ENCODE results near the gene HOMER3.

Gene HOMER3

DNA sequence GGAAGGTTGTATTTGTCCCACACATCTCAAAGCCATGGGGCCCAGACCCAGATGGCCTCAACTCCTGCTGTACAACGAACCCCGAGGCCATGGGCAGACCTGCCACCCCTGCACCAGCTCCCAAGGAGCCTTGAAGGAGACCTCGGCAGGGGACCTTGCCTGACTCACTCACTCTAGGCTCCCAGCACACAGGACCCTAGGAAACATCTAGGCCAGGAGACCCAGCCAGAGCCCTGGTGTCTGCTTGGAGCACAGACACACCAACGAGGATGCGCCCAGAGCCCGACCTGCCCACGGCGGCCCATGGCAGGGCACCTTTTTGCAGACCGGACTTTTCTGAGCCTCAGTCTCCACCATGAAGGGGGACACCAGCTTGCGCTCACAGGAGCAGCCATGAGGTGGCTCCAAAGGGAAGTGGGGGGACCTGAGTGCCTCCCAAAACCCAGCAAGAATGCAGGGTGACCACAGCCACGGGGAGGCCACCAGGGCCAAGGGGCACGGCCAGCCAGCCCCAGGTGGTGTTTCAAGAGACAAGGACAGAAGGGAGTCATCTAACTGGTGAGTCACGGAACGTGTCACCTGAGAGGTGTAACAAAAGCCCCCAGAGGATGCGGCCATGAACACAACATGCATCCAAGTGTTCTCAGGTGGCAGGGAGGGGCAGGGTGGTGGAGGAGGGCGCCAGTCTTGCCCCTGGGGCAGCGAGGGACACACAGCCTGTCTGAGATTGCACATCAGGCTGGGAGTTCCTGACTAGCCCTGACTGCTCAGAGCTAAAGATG is 40.1 kb downstream of the HOMER3 start:
- DNase-seq = no peak

DNA sequence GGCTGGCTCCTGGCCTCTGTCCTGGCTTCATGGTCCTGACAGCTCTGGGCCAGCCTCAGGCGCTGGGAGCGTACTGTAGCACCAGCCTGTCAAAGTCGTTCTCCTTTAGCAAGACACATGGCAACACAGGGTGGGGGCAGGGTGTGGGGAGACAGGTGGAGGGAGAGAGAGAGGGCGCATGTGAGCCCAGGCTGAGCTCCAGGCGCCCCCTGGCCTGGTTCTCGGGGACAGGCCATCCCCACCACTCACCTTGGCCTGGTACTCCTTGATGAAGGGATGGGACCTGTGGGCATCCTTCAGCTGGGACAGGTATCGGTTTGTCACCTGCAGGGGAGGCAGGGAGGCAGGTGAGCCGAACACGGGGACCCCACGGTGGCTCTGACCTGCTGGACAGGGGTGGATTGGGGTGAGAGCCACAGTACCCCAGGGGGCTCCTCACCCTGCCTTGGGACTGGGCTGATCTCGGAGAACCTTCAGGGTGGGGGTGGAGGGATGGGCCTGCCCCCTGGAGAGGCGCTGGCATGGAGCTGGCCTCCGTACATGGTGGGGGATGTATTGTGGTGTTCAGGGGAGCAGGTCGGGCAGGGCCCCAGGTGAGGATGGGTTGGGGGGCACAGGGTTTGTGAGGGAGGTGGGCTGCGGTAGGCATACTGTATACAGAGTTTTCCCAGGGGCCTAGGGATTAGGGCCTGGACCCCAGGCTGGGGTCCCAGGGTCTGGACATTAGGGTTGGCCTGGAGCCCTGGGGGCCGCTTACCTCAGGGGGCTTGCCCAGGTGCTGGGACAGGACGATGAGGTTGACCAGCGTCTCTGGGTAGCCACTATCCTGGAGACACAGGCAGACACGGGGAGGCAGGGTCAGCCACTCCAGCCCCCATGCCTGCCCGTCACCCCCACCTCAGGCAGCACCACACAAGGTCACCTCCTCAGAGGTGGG is 41.1 kb downstream of the HOMER3 start:
- no peak for DNase-seq

DNA sequence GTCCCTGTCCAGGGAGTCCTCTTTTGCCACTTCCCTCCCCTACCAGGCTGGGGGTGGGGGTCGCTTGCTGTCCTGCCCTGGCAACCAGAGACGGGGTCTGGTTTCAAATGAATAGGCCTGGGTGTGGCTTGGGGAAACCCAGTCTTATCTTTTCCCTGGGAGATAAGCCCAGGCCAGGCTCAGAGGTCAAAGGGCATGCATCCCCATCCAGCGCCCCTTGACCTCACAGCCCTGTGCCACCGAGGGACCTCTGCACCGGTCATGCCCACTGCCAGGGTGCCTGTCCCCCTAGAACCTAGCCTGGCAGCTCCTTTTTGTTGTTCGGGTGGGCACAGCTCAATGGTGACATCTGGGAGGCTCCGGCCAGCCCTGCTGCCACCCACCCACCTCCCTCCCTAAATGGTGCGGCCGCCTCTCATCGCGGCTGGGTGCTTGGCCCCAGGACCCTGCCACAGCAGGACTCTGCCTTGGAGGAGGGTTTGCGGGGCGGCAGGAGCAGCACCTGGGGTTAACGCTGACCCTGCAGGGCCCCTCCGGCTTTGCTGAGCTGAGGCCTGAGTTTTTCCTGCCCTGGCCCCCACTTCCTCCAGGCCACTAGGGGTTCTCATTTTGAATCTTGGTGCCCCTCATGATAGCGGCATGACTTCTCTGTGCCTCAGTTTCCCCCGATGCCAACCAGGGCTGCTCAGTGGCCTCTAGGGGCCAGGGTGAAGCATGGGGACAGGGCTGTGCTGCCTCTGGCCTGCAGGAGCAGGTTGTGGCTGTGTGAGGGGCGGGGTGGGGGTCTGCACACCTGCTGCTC is 42.2 kb downstream of the HOMER3 start:
- DNase-seq = no peak

DNA sequence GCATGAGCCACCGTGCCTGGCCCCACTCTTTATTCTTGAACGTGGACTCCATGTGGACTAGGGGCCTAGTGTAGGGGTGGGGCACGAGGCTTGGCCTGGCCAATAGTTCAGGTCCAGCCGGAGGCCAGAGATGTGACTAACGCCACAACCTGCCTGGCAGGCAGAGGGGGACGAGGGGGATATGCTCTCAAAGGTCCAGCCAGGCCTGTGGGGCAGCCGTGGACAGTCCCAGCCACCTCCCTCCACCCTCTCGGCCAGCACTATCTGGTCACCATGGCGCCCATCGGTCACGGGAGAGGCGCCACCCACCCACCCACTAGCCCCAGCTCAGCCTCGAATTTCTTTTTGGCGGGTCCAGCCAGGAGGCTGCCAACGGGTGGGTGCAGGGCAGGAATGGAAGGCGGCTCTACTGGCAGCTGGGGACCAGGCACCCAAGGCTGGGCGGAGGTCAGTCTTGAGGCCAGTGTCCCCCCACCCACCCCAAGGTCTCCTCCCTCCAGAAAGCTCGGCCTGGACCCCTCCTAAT is 42.9 kb downstream of the HOMER3 start:
- DNase-seq = no peak

DNA sequence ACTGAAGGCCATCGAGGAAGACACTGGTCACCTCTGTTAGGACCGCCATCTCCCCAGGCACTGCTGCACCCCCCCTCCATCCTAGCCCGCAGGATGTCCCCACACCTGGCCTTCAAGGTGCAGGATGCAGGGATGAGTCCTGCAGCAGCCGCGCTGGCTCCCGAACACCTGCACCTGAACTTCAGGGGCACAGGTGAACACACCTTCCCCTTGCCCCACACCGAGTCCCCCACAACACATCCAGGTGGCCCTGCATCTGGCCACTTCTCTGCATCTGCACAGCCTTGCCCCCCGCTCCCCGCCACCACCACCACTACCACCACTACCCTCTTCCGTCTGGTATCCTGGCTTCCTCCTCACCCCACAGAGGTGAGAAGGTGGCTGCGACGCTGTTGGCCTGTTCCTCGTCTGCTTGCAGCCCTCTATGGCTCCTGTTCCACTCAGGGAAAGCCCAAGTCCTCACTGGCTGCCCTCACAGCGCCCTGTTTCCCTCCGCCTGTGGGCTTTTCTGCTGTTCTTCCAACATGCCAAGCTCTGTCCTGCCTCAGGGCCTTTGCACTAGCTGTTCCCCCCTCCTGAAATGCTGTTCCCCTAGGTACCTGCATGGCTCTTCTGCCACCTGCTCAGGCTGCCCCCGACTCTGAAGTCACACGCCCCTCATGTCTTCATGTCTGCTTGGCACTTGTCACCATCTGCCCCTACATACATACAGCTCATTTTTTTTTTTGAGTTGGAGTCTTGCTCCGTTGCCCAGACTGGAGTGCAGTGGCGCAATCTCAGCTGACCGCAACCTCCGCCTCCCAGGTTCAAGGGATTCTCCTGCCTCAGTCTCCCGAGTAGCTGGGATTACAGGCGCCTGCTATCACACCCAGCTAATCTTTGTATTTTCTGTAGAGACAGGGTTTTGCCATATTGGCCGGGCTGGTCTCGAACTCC is 43.7 kb downstream of the HOMER3 start:
- no peak for DNase-seq

DNA sequence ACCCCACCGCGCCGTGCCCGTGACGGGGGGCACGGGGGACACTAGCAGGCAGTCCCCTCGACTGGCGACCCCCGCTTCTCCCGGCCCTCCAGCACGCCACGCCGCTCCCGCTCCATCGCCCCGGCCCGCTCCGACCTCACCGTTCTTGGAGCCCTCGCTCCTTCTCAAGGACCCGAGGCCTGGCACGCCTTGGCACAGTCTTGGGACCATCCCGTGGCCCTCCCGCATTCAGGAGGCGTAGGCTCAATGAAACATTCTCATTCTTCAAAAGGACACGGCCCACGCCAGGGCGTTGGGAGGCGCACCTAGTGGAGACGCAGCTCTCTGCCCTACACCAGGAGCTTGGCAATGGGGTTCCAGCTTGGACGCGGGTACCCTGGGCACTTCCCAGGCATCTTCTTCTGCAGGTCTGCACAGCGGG is 44.6 kb downstream of the HOMER3 start:
- DNase-seq = no peak

DNA sequence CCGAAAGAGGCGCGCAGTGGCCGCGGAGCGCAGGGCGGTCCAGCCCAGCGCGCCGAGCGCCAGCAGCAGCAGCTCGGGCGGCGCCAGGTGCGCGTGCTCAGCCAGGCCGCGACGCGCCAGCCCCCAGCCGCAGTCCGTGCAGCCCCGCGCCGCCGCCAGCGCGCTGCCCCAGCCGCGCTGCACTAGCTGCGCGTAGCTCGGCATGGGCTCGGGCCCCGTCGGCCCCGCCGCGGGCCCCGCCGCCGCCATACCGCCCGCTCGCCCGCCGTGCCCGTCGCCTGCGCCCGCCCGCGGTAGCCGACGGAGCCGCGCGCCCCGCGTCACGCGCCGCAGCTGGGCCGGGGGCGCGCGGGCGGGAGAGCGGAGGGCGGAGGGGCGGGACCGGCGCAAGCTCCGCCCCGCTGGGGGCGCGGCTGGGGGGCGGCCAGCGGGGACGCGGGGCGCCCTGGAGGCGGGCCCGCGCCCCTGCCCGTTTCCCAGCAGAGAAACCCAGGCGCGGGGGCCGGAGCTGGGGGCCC is 45.1 kb downstream of the HOMER3 start, which contains the start of gene CERS1:
Gene CERS1 (minus strand): TSS at position 335 of the 518 bp plus-strand sequence. CDS start 86 bp downstream, at position 249.
- DNase-seq = no peak

DNA sequence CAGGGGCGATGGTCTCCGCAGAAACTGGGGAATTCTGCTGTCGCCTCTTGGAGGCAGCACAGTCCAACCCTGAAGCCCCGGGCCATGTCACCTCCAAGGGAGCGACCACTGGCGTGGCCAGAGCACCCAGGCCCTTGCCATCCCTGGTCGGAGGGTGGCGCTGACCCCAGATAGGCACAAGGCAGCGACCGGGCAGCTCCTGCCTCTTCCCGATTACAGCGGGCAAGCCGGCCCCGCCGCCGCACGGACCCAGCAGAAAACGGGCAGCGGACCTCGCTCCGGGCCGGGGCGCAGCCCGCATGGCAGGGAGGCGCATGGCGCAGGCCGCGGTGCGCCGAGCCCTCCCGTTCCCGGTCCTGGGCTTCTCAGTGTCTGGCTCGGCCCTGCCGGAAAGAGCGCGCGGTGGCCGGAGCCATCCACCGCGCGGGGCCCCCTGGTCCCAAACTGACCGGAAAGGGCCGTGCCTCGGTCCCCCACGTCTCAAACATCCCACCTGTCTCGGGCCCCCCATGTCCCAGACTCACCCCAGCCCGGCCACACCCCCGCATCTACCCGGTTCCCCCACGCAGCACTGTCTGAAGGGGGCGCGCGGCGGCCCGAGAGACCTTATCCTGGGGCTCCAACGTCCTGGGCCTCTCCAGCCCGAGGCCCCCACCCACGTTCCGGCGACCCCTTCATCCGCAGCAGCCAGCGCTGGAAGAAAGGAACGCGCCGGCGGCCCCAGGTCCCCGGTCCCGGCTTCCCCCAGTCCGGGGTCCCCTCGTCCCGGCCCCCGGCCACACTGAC is 45.8 kb downstream of the HOMER3 start:
- DNase-seq = no peak

DNA sequence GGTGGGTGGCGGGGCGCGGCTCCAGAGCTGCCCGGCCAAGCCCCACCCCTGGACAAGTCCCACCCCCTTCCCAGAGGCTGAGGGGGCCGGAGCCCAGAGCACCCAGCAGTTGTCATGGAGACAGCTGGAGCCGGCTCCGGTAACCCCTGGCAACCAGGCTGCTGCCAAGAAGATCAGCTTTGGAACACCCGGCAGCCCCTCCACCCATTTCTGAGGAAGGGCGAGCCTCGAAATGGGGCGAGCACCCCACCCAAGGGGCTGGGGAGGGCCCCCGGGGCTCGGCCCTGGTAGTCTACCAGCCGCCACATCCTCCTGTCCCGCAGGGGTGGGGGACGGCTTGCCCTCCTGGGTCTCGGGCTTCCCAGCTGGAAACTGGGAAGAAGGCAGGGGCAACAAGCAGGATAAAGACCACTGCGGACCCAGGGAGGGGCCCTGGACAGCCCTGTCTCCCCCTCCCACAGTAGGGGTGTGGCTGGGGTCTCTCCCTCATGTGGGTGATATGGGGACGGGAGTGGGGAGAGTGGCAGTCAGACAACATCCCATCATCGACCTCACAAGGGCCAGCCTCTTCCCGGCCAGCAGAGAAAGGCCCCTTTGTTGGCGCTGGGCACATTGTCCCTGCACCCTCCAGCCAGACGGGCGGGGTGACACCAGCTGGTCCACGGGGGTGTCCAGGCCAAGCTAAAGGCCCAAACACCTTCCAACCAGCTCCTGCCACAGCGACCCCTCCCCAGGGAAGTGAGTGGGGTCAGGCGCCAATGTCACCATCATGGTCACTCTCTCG is 46.6 kb downstream of the HOMER3 start:
- DNase-seq = no peak

DNA sequence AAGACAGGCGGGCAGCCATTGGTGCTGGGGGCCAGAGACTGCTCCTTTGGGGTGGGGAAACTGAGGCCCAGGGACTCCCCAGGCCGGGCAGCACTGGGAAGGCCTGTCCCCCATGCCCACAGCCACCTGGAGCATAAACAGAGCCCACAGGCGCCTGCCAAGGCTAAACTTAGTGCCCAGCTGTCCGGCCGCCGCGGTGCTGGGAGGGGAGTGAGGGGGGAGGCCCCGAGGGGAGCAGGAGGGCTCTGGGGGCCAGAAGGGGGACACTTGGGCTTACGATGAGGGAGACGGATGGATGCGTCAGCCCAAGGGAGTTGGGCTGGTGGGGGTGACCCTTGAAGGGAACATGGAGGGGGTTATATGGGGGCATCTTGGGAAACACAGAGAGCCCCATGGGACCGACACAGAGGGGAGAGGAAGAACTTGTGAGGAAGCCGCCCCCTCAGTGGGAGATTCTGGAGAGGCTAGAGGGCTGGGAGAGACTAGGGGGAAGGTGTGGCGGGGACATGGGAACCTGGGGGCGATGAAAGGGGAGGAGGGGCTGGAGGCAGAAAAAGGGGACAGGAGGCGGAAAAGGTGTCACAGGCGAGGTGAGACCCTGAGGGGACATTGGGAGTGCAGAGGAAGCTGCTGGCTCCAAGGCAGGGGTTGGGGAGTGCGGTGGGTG is 47.3 kb downstream of the HOMER3 start:
- DNase-seq = no peak

DNA sequence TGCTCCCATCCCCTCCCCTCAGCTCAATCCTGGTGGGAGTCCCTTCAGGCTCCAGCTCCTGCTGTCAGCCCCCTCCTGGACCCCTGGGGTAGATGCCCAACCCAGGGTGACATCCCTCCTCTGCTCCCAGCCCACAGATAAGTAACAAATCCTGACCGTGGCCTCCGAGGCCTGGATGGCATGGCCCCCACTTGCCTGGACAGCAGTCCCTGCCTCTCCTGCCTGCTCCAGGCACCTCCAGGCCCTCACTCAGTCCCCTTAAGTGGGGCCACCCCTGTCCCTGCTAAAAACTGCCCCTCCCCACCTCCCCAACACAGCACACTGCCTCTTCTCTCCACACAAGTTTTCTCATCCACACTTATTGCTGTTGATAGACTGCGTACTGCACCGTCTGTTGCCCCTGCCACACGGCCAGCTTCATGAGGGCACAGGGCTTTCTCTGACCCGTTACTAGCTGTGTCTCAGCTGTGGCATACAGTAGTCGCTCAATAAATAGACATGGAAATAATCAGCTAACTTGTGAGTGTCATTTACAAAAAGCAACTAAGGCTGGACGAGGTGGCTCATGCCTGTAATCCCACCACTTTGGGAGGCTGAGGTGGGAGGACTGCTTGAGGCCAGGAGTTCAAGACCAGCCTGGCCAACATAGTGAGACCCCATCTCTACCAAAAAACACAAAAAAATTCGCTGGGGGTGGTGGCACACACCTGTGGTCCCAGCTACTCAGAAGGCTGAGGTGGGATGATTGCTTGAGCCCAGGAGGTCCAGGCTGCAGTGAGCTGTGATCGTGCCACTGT is 50.9 kb downstream of the HOMER3 start:
- no peak for DNase-seq

DNA sequence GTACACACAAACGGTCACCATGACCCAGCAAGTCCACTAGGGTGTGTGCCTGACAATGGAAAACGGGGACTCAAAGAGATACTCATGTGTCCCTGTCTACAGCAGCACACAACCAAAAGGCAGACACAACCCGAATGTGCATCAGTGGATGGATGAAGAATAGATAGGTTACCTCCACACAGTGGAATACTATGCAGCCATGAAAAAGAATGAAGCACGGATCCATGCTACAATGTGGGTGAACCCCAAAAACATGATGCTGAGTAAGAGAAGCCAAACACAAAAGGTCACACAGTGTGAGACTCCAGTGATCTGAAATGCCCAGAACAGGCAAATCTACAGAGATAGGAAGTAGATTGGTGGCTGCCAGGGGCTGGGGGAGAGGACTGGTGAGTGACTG is 54.0 kb downstream of the HOMER3 start:
- no peak for DNase-seq

DNA sequence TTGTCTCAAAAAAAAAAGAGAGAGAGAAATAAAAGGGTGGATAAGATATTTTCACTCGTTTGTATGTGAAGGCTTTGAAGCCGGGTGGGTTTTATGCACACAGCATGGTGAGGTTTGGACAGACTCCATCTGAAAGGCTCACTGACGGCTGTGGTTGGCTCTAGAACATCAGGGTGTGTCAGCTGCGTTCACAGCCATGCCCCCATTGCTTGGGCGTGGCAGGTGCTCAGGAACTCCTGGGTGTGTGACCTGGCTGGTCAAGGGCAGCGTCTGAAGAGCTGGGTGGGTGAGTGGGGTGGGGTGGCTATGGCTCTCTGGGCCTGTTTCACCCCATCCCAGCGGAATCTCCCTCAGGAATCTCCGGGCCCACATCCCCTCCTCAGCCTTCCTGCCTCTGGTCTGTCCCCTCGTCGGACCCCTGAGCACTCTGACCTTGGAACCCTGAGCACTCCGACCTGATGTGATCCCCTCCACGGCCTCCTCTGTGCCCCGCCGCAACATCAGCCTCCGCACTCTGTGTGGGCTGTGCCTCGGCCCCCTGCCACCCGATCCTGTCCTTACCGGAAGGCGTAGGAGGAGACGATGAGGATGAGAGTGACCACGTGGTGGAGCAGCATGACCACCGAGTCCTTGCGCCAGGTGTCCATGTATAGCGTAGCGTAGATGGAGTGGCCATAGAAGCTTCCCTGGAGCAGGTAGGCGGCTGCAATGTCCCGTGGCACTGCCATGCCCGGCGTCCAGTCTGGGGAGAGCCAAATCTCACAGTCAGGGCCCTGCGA is 57.3 kb downstream of the HOMER3 start:
- no peak for DNase-seq

DNA sequence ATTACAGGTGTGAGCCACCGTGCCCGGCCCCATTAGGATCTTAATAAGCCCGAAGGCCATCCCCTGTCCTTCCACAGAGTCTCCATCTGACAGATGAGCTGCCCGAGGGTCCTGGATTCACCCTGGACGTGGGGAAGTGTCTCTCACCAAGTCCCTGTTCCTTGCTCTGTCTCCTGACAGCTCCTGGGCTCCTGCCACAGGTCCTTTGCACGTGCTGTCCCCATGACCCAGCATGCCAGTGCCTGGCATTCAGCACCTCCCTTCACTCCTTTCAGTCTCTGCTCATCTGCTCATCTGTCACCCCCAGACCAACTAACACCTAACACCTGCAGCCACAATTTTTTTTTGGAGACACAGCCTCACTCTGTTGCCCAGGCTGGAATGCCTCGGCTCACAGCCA is 59.5 kb downstream of the HOMER3 start:
- DNase-seq = no peak

DNA sequence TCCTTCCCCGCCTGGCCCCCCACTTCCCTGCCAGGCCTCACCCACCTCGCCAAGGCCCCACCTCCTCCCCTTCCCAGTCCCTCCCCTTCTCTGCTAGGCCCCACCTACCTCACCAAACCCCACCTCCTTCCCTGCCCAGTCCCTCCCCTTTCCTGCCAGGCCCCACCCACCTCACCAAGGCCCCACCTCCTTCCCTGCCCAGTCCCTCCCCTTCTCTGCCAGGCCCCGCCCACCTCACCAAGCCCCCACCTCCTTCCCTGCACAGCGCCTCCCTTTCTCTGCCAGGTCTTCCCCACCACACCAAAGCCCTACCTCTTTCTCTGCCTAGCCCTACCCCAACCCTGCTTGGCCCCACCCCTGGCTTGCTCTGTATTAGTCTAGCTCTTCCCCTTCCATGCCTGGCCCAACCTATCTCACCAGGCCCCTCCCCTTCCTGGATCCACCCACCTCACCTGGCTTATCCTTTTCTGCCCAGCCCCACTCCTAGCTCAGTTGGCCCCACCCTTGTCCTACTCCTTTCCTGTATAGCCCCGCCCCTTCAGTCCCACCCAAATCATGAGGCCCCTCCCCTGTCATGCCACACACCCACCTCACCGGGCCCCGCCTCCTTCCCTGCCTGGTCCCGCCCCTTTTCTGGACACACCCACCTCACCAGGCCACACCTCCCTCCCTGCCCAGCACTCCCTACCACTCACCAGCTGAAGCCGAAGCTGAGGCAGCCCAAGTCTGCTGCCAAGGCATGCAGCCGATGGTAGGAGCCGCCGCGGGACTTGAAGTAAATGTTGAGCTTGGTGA is 61.2 kb downstream of the HOMER3 start:
- no peak for DNase-seq

All from activated CD4-positive, alpha-beta T cell treated with anti-CD3 and anti-CD28 coated beads for 1 hour (primary cell).